Stomach (tissue), 19 donors: ENCODE results near the gene EEIG1. TPM values are rescaled to one million over a fixed set of nuclear protein-coding genes. Genes with fewer than 3 reads are reported as not detected.

Experiments used
- DNase-seq, 2 donors: peaks; one replicate each; pipeline versions ENCODE4 v3.0.0 to v3.0.0-alpha.2; 2013 to 2019
- H3K27ac ChIP-seq, 5 donors: fragments of 200-600 bp in 4 of 5; sonication (generic) in 4 of 5; one replicate each; pipeline ENCODE4 v1.5.1; 2013 to 2019; ENCODE audit warnings: mild to moderate bottlenecking in 1 of 5, moderate library complexity in 1 of 5
- H3K27me3 ChIP-seq, 3 donors: fragments of 200-600 bp; sonication (generic); one replicate each; pipeline ENCODE4 v1.5.1; 2017 to 2019; ENCODE audit warnings: mixed run types in 1 of 3
- H3K36me3 ChIP-seq, 4 donors: fragments of 200-600 bp; sonication (generic); 1 replicate in 3 of 4; 2 replicates in 1 of 4; pipeline ENCODE4 v1.5.1; 2016 to 2019
- H3K4me1 ChIP-seq, 4 donors: fragments of 200-600 bp; sonication (generic); one replicate each; pipeline ENCODE4 v1.5.1; 2016 to 2019
- H3K4me3 ChIP-seq, 4 donors: fragments of 200-600 bp; sonication (generic) in 3 of 4; one replicate each; pipeline ENCODE4 v1.5.1; 2016 to 2019; ENCODE audit warnings: mild to moderate bottlenecking in 1 of 4
- H3K9me3 ChIP-seq, 4 donors: fragments of 200-600 bp; sonication (generic); one replicate each; pipeline ENCODE4 v1.5.1; 2016 to 2019
- CTCF ChIP-seq, 7 experiments: fragments of 450-650 bp in 4 of 7; fragments of 200-600 bp in 3 of 7; sonication (generic) in 3 of 7; IDR thresholded peaks; one replicate each; pipeline ENCODE4 v1.5.1; 2016 to 2019; ENCODE audit warnings: antibody characterized with exemption in 7 of 7, control low read depth in 2 of 7, mild to moderate bottlenecking in 1 of 7
- EP300 ChIP-seq: sonication (generic); formaldehyde crosslinking; IDR thresholded peaks from one replicate; pipeline ENCODE4 v1.6.1; 2017; ENCODE audit warnings: antibody characterized with exemption
- POLR2A ChIP-seq, 4 donors: fragments of 450-650 bp; IDR thresholded peaks; one replicate each; pipeline ENCODE4 v1.6.1; 2016; ENCODE audit warnings: antibody characterized with exemption in 4 of 4, control low read depth in 2 of 4, mild to moderate bottlenecking in 1 of 4, moderate library complexity in 1 of 4
- POLR2AphosphoS5 ChIP-seq, 3 donors: sonication (generic); formaldehyde crosslinking; IDR thresholded peaks; one replicate each; pipeline ENCODE4 v1.6.1; 2016; ENCODE audit warnings: antibody characterized with exemption in 3 of 3
- WGBS, 5 donors: extraction: QIAGEN DNeasy Blood & Tissue Kit in 3 of 5; methylation state at CpG; one replicate each; pipeline versions ENCODE4 v1.1.5 to v1.1.7; 2013 to 2018; 5-methylcytosine and 5-hydroxymethylcytosine counted together
- intact Hi-C: fragments of 100-400 bp; cut with DNase I; formaldehyde crosslinking; loops from one replicate; pipeline ENCODE4 v1.15.1; 2023; ENCODE audit warnings: low total_unique reads
- long read RNA-seq, 10 donors: transcript quantifications; one replicate each; lab custom pipeline, GENCODE V29; 2026
- polyA plus RNA-seq, 3 donors: library from polyadenylated mRNA; stranded (reverse); fragments of 200-250 nt; gene quantifications; one replicate each; pipeline ENCODE4 v1.2.3, GENCODE V29; 2013
- total RNA-seq, 5 donors: library from RNA; depleted of rRNA; stranded (reverse); fragments of >200 nt; gene quantifications; one replicate each; pipeline versions ENCODE4 v1.1.0 to v1.2.3, GENCODE V29; 2014 to 2016
- donor health status: healthy with polysubstance abuse.
- donor health status: Bipolar disorder and iron deficiency.
- donor health status: healthy.

EEIG1 gene
- total RNA-seq (100 to 1,000 TPM in 2 of 5 donors, 10 to 100 TPM in 3; 26.3 to 406 (median 83.4) TPM), polyA plus RNA-seq (100 to 1,000 TPM in 1 of 3 donors, 10 to 100 TPM in 2; 24.4 to 118 (median 38.5) TPM)
- long read RNA-seq, donor 1, full-length matches to known transcripts, result 3 of 3 reads
- long read RNA-seq, donor 1, partial matches to known transcripts, result 0 of 3 reads
- long read RNA-seq, donor 1, other reads (novel, unspliced or antisense), result 0 of 3 reads
- long read RNA-seq, donor 2, full-length matches to known transcripts, result 12 of 34 reads
- long read RNA-seq, donor 2, partial matches to known transcripts, result 22 of 34 reads
- long read RNA-seq, donor 2, other reads (novel, unspliced or antisense), result 0 of 34 reads
- long read RNA-seq, donor 3, full-length matches to known transcripts, result 6 of 6 reads
- long read RNA-seq, donor 3, partial matches to known transcripts, result 0 of 6 reads
- long read RNA-seq, donor 3, other reads (novel, unspliced or antisense), result 0 of 6 reads
- long read RNA-seq, donor 4, result 0 reads
- long read RNA-seq, donor 5, full-length matches to known transcripts, result 7 of 7 reads
- long read RNA-seq, donor 5, partial matches to known transcripts, result 0 of 7 reads
- long read RNA-seq, donor 5, other reads (novel, unspliced or antisense), result 0 of 7 reads
- long read RNA-seq, donor 6, full-length matches to known transcripts, result 18 of 24 reads
- long read RNA-seq, donor 6, partial matches to known transcripts, result 6 of 24 reads
- long read RNA-seq, donor 6, other reads (novel, unspliced or antisense), result 0 of 24 reads
- long read RNA-seq, donor 7, full-length matches to known transcripts, result 11 of 11 reads
- long read RNA-seq, donor 7, partial matches to known transcripts, result 0 of 11 reads
- long read RNA-seq, donor 7, other reads (novel, unspliced or antisense), result 0 of 11 reads
- long read RNA-seq, donor 8, full-length matches to known transcripts, result 6 of 6 reads
- long read RNA-seq, donor 8, partial matches to known transcripts, result 0 of 6 reads
- long read RNA-seq, donor 8, other reads (novel, unspliced or antisense), result 0 of 6 reads
- long read RNA-seq, donor 9, full-length matches to known transcripts, result 4 of 4 reads
- long read RNA-seq, donor 9, partial matches to known transcripts, result 0 of 4 reads
- long read RNA-seq, donor 9, other reads (novel, unspliced or antisense), result 0 of 4 reads
- long read RNA-seq, donor 10, full-length matches to known transcripts, result 2 of 2 reads
- long read RNA-seq, donor 10, partial matches to known transcripts, result 0 of 2 reads
- long read RNA-seq, donor 10, other reads (novel, unspliced or antisense), result 0 of 2 reads

DNA sequence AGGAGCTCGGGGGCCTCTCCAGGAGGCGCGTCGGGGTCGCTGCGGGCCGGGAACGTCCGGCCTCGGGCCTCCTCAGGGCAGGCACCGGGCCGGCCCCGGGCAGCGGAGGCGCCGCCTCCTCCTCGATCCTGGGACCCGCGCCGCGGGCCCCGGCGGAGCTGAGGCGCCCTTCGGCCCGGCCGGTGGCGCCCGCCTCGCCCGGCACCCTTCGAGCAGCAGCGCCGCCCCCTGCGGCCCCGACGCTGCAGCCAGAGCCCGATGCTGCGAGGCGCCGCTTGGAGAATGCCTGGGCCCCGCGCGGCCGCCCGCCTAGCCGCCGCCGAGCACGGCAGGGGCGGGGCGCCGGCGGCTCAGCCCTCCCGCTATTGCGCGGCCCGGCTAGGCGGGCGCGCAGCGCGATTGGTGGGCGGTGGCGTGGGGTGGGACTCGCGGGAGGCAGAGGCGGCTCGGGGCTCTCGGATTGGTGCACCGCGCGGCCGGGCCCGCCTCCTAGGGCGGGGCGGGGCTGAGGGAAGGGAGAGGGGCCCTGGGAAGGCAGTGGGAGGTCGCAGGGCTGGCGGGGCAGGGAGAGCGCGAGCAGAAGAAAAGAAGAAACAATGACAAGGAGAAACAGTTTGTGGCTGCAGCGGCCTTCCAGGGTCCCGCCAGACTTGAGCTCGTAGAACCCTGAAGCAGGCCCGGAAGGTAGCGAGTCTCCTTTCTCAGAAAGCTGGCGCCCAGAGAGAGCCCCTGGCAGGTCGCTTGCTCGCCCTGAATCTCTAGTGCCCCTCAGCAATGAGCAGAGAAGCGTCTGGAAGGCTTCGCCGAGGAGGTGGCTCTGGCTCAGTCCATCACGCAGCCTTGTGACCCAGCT lies at the start of gene EEIG1:
Gene EEIG1 (minus strand): TSS at position 284 of the 853 bp plus-strand sequence. CDS start 852 bp downstream, outside the sequence.
- Histone ChIP-seq H3K4me3 (peak within 1 kb of the TSS; percentile 77 to 91 (median 90)), H3K27ac (peak within 1 kb of the TSS; percentile 91 to 99 (median 94)), H3K27me3 (no peaks in the 10 kb centered on the region), H3K36me3 (no peaks in the 10 kb centered on the region), H3K4me1 (peaks cover 36 to 67% (median 50%) of the 10 kb centered on the region in 4 donors), H3K9me3 (no peaks in the 10 kb centered on the region)
- peak in 1 of 4 donors; percentile 29 for TF ChIP-seq POLR2A (IDR thresholded peaks at IDR 0.05)
- no peak for TF ChIP-seq EP300
- TF ChIP-seq POLR2AphosphoS5 (IDR thresholded peaks at IDR 0.05), result peak; percentile 27 to 76 (median 72)
- TF ChIP-seq CTCF (IDR thresholded peaks at IDR 0.05), result no peak
- DNase-seq, result peak; percentile 96 to 99
- WGBS, 5 donors, result 0 to 2% (median 1%) methylated on average over 16 to 93 of the region's 93 CpGs
- intact Hi-C loops, result loop anchor here (10.0 kb wide), 1 partner anchor 54 kb away; no protein-coding TSS in a partner anchor

GRCh38 chr9:128027705-128028104 lies 46.9 kb upstream of the EEIG1 start:
- no peaks in the 10 kb centered on the region for H3K36me3 ChIP-seq
- peak overlapping the region in 3 of 5 donors; percentile 38 to 75 (median 54) for H3K27ac ChIP-seq
- intact Hi-C loops, result no loop called here
- DNase-seq, result no peak
- no peaks in the 10 kb centered on the region for H3K9me3 ChIP-seq
- TF ChIP-seq EP300, result no peak
- TF ChIP-seq POLR2A (IDR thresholded peaks at IDR 0.05), result no peak
- no peak for TF ChIP-seq POLR2AphosphoS5 (IDR thresholded peaks at IDR 0.05)
- TF ChIP-seq CTCF (IDR thresholded peaks at IDR 0.05), result no peak
- H3K27me3 ChIP-seq, result no peaks in the 10 kb centered on the region
- H3K4me1 ChIP-seq, result peaks cover 0 to 15% (median 0%) of the 10 kb centered on the region in 4 donors
- 57 to 89% (median 84%) methylated on average over 4 of the region's 4 CpGs for WGBS, 5 donors
- no peak overlapping the region for H3K4me3 ChIP-seq

- TF ChIP-seq CTCF (IDR thresholded peaks at IDR 0.05), result no peak
- TF ChIP-seq POLR2A (IDR thresholded peaks at IDR 0.05), result no peak
- TF ChIP-seq POLR2AphosphoS5 (IDR thresholded peaks at IDR 0.05), result no peak
- no peak for TF ChIP-seq EP300
- intact Hi-C loops, result no loop called here
- no peak for DNase-seq
- H3K4me3 ChIP-seq, result no peak overlapping the region
- no peaks in the 10 kb centered on the region for H3K36me3 ChIP-seq
- peak overlapping the region; percentile 25 to 75 (median 61) for H3K27ac ChIP-seq
- no peaks in the 10 kb centered on the region for H3K9me3 ChIP-seq
- H3K4me1 ChIP-seq, result peaks cover 0 to 18% (median 0%) of the 10 kb centered on the region in 4 donors
- no peaks in the 10 kb centered on the region for H3K27me3 ChIP-seq
- 54 to 67% (median 60%) methylated on average over 8 to 11 of the region's 11 CpGs for WGBS, 5 donors
Measured at GRCh38 chr9:128026773-128027541, 46.2 kb upstream of the EEIG1 start.
